HEK293 (cell line): Measurements from ENCODE around the gene ANKRD37.

Experiments used
- CTCF ChIA-PET: fragments of 350-600 bp; formaldehyde crosslinking; extraction: SDS; loops from one replicate; lab custom pipeline; 2021; ENCODE audit warnings: antibody characterized with exemption; lab: Yijun Ruan, JAX
- POLR2A ChIA-PET: fragments of 300-600 bp; formaldehyde crosslinking; extraction: SDS; loops from one replicate; lab custom pipeline; 2020; ENCODE audit warnings: antibody characterized with exemption, inconsistent platforms; lab: Yijun Ruan, JAX
- H3K27ac ChIP-seq: fragments of 200-500 bp; sonication (Bioruptor generic); 2 replicates; pipeline ENCODE4 v1.5.1; 2014; ENCODE audit warnings: low read depth, low read length, control low read depth, inconsistent platforms; ENCODE audit errors: extremely low read depth
- H3K36me3 ChIP-seq, 2 experiments: fragments of 200-500 bp in 1 of 2; sonication (Bioruptor generic) in 1 of 2; 1 replicate in 1 of 2; 2 replicates in 1 of 2; pipeline ENCODE4 v1.5.1; 2014 to 2017; ENCODE audit warnings: inconsistent platforms in 2 of 2, low read length in 2 of 2; ENCODE audit not compliant: control insufficient read depth in 2 of 2, insufficient read depth in 1 of 2
- H3K4me1 ChIP-seq: fragments of 200-500 bp; sonication (Bioruptor generic); 2 replicates; pipeline ENCODE4 v1.5.1; 2014; ENCODE audit warnings: mild to moderate bottlenecking, low read length, inconsistent platforms; ENCODE audit not compliant: control insufficient read depth, insufficient read depth
- H3K4me3 ChIP-seq: 2 replicates; pipeline ENCODE4 v1.5.1; 2011; ENCODE audit warnings: low read depth, mild to moderate bottlenecking, control low read depth, low read length, moderate library complexity
- H3K9me3 ChIP-seq: fragments of 200-500 bp; sonication (Bioruptor generic); 2 replicates; pipeline ENCODE4 v1.5.1; 2014; ENCODE audit warnings: low read depth, low read length, inconsistent platforms; ENCODE audit not compliant: control insufficient read depth, insufficient read depth
- BCL11A ChIP-seq: fragments of 450-650 bp; formaldehyde crosslinking; IDR thresholded peaks from 2 replicates; pipeline ENCODE4 v1.5.1; 2016; ENCODE audit warnings: low read depth, missing biosample characterization, missing genetic modification characterization
- HIC1 ChIP-seq: fragments of 450-650 bp; formaldehyde crosslinking; IDR thresholded peaks from 2 replicates; pipeline ENCODE4 v1.5.1; 2016; ENCODE audit warnings: missing biosample characterization, missing genetic modification characterization
- PBX3 ChIP-seq: sonication (generic); formaldehyde crosslinking; IDR thresholded peaks from 2 replicates; pipeline ENCODE4 v1.8.1; 2022; ENCODE audit warnings: mild to moderate bottlenecking, moderate library complexity, missing genetic modification reagents
- PRDM6 ChIP-seq: fragments of 450-650 bp; formaldehyde crosslinking; IDR thresholded peaks from 2 replicates; pipeline ENCODE4 v1.5.1; 2017; ENCODE audit warnings: missing biosample characterization, missing genetic modification characterization
- REST ChIP-seq: fragments of 450-650 bp; formaldehyde crosslinking; IDR thresholded peaks from 2 replicates; pipeline ENCODE4 v1.5.1; 2016; ENCODE audit warnings: missing biosample characterization, missing genetic modification characterization
- SP2 ChIP-seq: fragments of 450-650 bp; formaldehyde crosslinking; IDR thresholded peaks from 2 replicates; pipeline ENCODE4 v1.5.1; 2016; ENCODE audit warnings: missing biosample characterization, missing genetic modification characterization
- ZBTB8A ChIP-seq: fragments of 450-650 bp; formaldehyde crosslinking; IDR thresholded peaks from 2 replicates; pipeline ENCODE4 v1.5.1; 2016; ENCODE audit warnings: missing biosample characterization, missing genetic modification characterization
- ZNF114 ChIP-seq: fragments of 450-650 bp; formaldehyde crosslinking; IDR thresholded peaks from 2 replicates; pipeline ENCODE4 v1.5.0; 2017; ENCODE audit warnings: missing biosample characterization, missing genetic modification characterization
- ZNF121 ChIP-seq: fragments of 450-650 bp; formaldehyde crosslinking; IDR thresholded peaks from 2 replicates; pipeline ENCODE4 v1.5.1; 2016; ENCODE audit warnings: missing biosample characterization, missing genetic modification characterization
- ZNF16 ChIP-seq: fragments of 450-650 bp; formaldehyde crosslinking; IDR thresholded peaks from 2 replicates; pipeline ENCODE4 v1.5.1; 2016; ENCODE audit warnings: low read depth, missing biosample characterization, missing genetic modification characterization
- ZNF2 ChIP-seq: fragments of 450-650 bp; formaldehyde crosslinking; IDR thresholded peaks from 2 replicates; pipeline ENCODE4 v1.5.1; 2016; ENCODE audit warnings: missing biosample characterization, missing genetic modification characterization
- ZNF211 ChIP-seq: fragments of 450-650 bp; formaldehyde crosslinking; IDR thresholded peaks from 2 replicates; pipeline ENCODE4 v1.5.1; 2016; ENCODE audit warnings: low read depth, missing biosample characterization, missing genetic modification characterization
- ZNF341 ChIP-seq: fragments of 450-650 bp; formaldehyde crosslinking; IDR thresholded peaks from 2 replicates; pipeline ENCODE4; 2016; ENCODE audit warnings: low read depth, missing biosample characterization, missing genetic modification characterization
- ZNF449 ChIP-seq: fragments of 450-650 bp; formaldehyde crosslinking; IDR thresholded peaks from 2 replicates; pipeline ENCODE4 v1.5.1; 2017; ENCODE audit warnings: missing biosample characterization, mild to moderate bottlenecking, missing genetic modification characterization, moderate library complexity
- ZNF560 ChIP-seq: fragments of 450-650 bp; formaldehyde crosslinking; IDR thresholded peaks from 2 replicates; pipeline ENCODE4 v1.5.1; 2017; ENCODE audit warnings: missing biosample characterization, missing genetic modification characterization, borderline replicate concordance
- ZNF626 ChIP-seq: fragments of 450-650 bp; sonication (Bioruptor Pico); formaldehyde crosslinking; IDR thresholded peaks from 2 replicates; pipeline ENCODE4 v1.5.1; 2018; ENCODE audit warnings: missing biosample characterization, missing genetic modification characterization, inconsistent platforms
- ZNF629 ChIP-seq: fragments of 450-650 bp; formaldehyde crosslinking; IDR thresholded peaks from 2 replicates; pipeline ENCODE4 v1.5.1; 2017; ENCODE audit warnings: missing biosample characterization, missing genetic modification characterization
- ZNF670 ChIP-seq: fragments of 450-650 bp; formaldehyde crosslinking; IDR thresholded peaks from 2 replicates; pipeline ENCODE4 v1.5.1; 2016; ENCODE audit warnings: missing biosample characterization, missing genetic modification characterization, low read depth
- ZNF785 ChIP-seq: fragments of 450-650 bp; formaldehyde crosslinking; IDR thresholded peaks from 2 replicates; pipeline ENCODE4 v1.5.1; 2016; ENCODE audit warnings: missing biosample characterization, missing genetic modification characterization
- ZSCAN30 ChIP-seq: fragments of 450-650 bp; IDR thresholded peaks from 2 replicates; pipeline ENCODE4 v1.5.1; 2018; ENCODE audit warnings: missing biosample characterization, mild to moderate bottlenecking, missing genetic modification characterization, moderate library complexity
- TF ChIP-seq, protein P1 (sequence below): fragments of 450-650 bp; formaldehyde crosslinking; IDR thresholded peaks from 2 replicates; pipeline ENCODE4 v1.5.1; 2016; ENCODE audit warnings: missing biosample characterization, missing genetic modification characterization, low read depth

ANKRD37 gene

GRCh38 chr4:185358514-185358913 lies 38.1 kb upstream of the ANKRD37 start:
- CTCF ChIA-PET, result interaction anchor here (0.7 kb wide), 1 partner anchor 80 kb away, joined by 3 read pairs; no protein-coding TSS in a partner anchor
- Histone ChIP-seq H3K9me3 (no peaks in the 10 kb centered on the region), H3K4me1 (peaks cover 4% of the 10 kb centered on the region; the same call in 1 of the 2 replicates), H3K27ac (no peak overlapping the region), H3K36me3 (peaks cover 0 to 47% of the 10 kb centered on the region in 2 experiments), H3K4me3 (no peak overlapping the region)
- TF ChIP-seq PRDM6 (tag by site-specific recombination) (0 out of 2 replicates have a peak, but pooled peaks have one; percentile 21), PBX3 (CRISPR knock-in tag) (no peak)
- POLR2A ChIA-PET, result no interaction called here

GRCh38 chr4:185358959-185359358 lies 37.7 kb upstream of the ANKRD37 start:
- POLR2A ChIA-PET, result no interaction called here
- CTCF ChIA-PET, result no interaction called here
- H3K9me3 ChIP-seq, result no peaks in the 10 kb centered on the region
- peaks cover 0 to 44% of the 10 kb centered on the region in 2 experiments for H3K36me3 ChIP-seq
- H3K4me3 ChIP-seq, result no peak overlapping the region
- no peak for TF ChIP-seq ZNF2 (tag by site-specific recombination)
- no peak for TF ChIP-seq ZNF785
- TF ChIP-seq BCL11A (tag by site-specific recombination), result no peak
- no peak for TF ChIP-seq SP2
- no peak for TF ChIP-seq ZNF449 (tag by site-specific recombination)
- no peak for TF ChIP-seq ZNF629 (tag by site-specific recombination)
- no peak for TF ChIP-seq ZBTB8A (tag by site-specific recombination)
- no peak for TF ChIP-seq ZNF341 (tag by site-specific recombination)
- TF ChIP-seq REST (tag by site-specific recombination), result no peak
- no peak for TF ChIP-seq ZNF626
- TF ChIP-seq ZNF121 (tag by site-specific recombination), result no peak
- TF ChIP-seq ZNF211 (tag by site-specific recombination), result no peak
- no peak for TF ChIP-seq HIC1 (tag by site-specific recombination)
- no peak for TF ChIP-seq ZSCAN30
- TF ChIP-seq, protein P1, sequence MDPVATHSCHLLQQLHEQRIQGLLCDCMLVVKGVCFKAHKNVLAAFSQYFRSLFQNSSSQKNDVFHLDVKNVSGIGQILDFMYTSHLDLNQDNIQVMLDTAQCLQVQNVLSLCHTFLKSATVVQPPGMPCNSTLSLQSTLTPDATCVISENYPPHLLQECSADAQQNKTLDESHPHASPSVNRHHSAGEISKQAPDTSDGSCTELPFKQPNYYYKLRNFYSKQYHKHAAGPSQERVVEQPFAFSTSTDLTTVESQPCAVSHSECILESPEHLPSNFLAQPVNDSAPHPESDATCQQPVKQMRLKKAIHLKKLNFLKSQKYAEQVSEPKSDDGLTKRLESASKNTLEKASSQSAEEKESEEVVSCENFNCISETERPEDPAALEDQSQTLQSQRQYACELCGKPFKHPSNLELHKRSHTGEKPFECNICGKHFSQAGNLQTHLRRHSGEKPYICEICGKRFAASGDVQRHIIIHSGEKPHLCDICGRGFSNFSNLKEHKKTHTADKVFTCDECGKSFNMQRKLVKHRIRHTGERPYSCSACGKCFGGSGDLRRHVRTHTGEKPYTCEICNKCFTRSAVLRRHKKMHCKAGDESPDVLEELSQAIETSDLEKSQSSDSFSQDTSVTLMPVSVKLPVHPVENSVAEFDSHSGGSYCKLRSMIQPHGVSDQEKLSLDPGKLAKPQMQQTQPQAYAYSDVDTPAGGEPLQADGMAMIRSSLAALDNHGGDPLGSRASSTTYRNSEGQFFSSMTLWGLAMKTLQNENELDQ (tag by site-specific recombination), result no peak
- TF ChIP-seq ZNF114 (tag by site-specific recombination), result no peak
- no peak for TF ChIP-seq ZNF560
- TF ChIP-seq ZNF16 (tag by site-specific recombination), result no peak
- no peak for TF ChIP-seq ZNF670
- H3K4me1 ChIP-seq, result peaks cover 4% of the 10 kb centered on the region; the same call in 1 of the 2 replicates
- no peak overlapping the region for H3K27ac ChIP-seq
